HG03520 (cell line): ENCODE results near the gene ALDH1L2.
A peak's percentile ranks its signal among the peaks of the same experiment; 100 is the strongest.

ENCODE experiments used
- ATAC-seq: cut with Tn5 transposase; IDR thresholded peaks from one replicate; pipeline ENCODE4 v1.9.1; 2021; ENCODE audit warnings: mild to moderate bottlenecking, moderate library complexity; ENCODE audit not compliant: unreplicated experiment

Gene ALDH1L2

GRCh38 chr12:105085501-105085900 lies 1.2 kb upstream of the ALDH1L2 start:
- ATAC-seq, result no peak

- no peak for ATAC-seq
Observed at GRCh38 chr12:105083551-105084105, 630 bp downstream of the ALDH1L2 start.

- ATAC-seq, result no peak
Observed at GRCh38 chr12:105083031-105083430, 1.2 kb downstream of the ALDH1L2 start.

- ATAC-seq, result no peak
Observed at GRCh38 chr12:105078712-105079570, 5.3 kb downstream of the ALDH1L2 start.

GRCh38 chr12:105077435-105077834 lies 6.8 kb downstream of the ALDH1L2 start:
- no peak for ATAC-seq

GRCh38 chr12:105076913-105077312 lies 7.3 kb downstream of the ALDH1L2 start:
- ATAC-seq, result no peak

- ATAC-seq, result no peak
Observed at GRCh38 chr12:105076098-105076497, 8.2 kb downstream of the ALDH1L2 start.

GRCh38 chr12:105072888-105073488 lies 11.3 kb downstream of the ALDH1L2 start:
- peak; percentile 60 for ATAC-seq

- no peak for ATAC-seq
Observed at GRCh38 chr12:105071981-105072380, 12.3 kb downstream of the ALDH1L2 start.

- ATAC-seq, result no peak
Observed at GRCh38 chr12:105069936-105070702, 14.1 kb downstream of the ALDH1L2 start.

GRCh38 chr12:105067511-105068031 lies 16.7 kb downstream of the ALDH1L2 start:
- ATAC-seq, result no peak

- ATAC-seq, result no peak
Observed at GRCh38 chr12:105064564-105065178, 19.6 kb downstream of the ALDH1L2 start.

GRCh38 chr12:105060715-105061378 lies 23.4 kb downstream of the ALDH1L2 start:
- ATAC-seq, result no peak

- ATAC-seq, result no peak
Observed at GRCh38 chr12:105057174-105057573, 27.1 kb downstream of the ALDH1L2 start.

- ATAC-seq, result peak; percentile 44
Observed at GRCh38 chr12:105053116-105053572, 31.1 kb downstream of the ALDH1L2 start.

GRCh38 chr12:105051981-105052380 lies 32.3 kb downstream of the ALDH1L2 start:
- no peak for ATAC-seq

GRCh38 chr12:105048315-105048714 lies 35.9 kb downstream of the ALDH1L2 start:
- ATAC-seq, result no peak

GRCh38 chr12:105047308-105047707 lies 37.0 kb downstream of the ALDH1L2 start:
- ATAC-seq, result no peak

- no peak for ATAC-seq
Observed at GRCh38 chr12:105041186-105041585, 43.1 kb downstream of the ALDH1L2 start.

GRCh38 chr12:105040476-105040875 lies 43.8 kb downstream of the ALDH1L2 start:
- no peak for ATAC-seq
